Panc1 (cell line): ENCODE results near the gene KRTAP12-2. TPM values are rescaled to one million over a fixed set of nuclear protein-coding genes. Genes with fewer than 3 reads are reported as not detected.
A peak's percentile ranks its signal among the peaks of the same experiment; 100 is the strongest.

Experiments
- ATAC-seq: fragments of 200-7000 bp; cut with Tn5 transposase; 2 replicates; pipeline ENCODE4 v1.9.1; 2020; ENCODE audit warnings: mild to moderate bottlenecking, moderate library complexity
- BruUV-seq: library from RNA; stranded (reverse); fragments of 400-500 nt; replicated peaks from 2 replicates; lab custom pipeline; 2021; lab: Mats Ljungman, UMichigan
- CTCF ChIA-PET: fragments of 300-600 bp; sonication (Branson Sonifier 250); formaldehyde crosslinking; loops from one replicate; lab custom pipeline; 2022; ENCODE audit warnings: antibody characterized with exemption; lab: Charles Lee
- POLR2A ChIA-PET: fragments of 300-600 bp; sonication (Branson Sonifier 250); formaldehyde crosslinking; loops from one replicate; lab custom pipeline; 2022; ENCODE audit warnings: antibody characterized with exemption; lab: Charles Lee
- DNase-seq: peaks from one replicate; pipeline ENCODE4 v3.0.0-alpha.2; 2010; ENCODE audit warnings: low read depth, low spot score
- H3K27ac ChIP-seq: 2 replicates; pipeline ENCODE4 v1.5.1; 2011; ENCODE audit warnings: mild to moderate bottlenecking, low read length, inconsistent platforms
- H3K27me3 ChIP-seq: fragments of 200-500 bp; sonication (Bioruptor generic); 2 replicates; pipeline ENCODE4 v1.6.0; 2014; ENCODE audit warnings: low read length, inconsistent platforms; ENCODE audit not compliant: control insufficient read depth, insufficient read depth
- H3K36me3 ChIP-seq: fragments of 200-500 bp; sonication (Bioruptor generic); 2 replicates; pipeline ENCODE4 v1.5.1; 2014; ENCODE audit warnings: inconsistent platforms, mild to moderate bottlenecking, low read length, moderate library complexity; ENCODE audit not compliant: control insufficient read depth, insufficient read depth
- H3K4me1 ChIP-seq: 2 replicates; pipeline ENCODE4 v1.5.1; 2011; ENCODE audit warnings: inconsistent platforms, mild to moderate bottlenecking, low read length, moderate library complexity; ENCODE audit not compliant: control insufficient read depth, insufficient read depth
- H3K4me3 ChIP-seq, 2 experiments: 2 replicates each; pipeline ENCODE4 v1.5.1; 2011 to 2012; ENCODE audit warnings: low read depth in 2 of 2, low read length in 2 of 2, mild to moderate bottlenecking in 2 of 2, inconsistent platforms in 1 of 2, moderate library complexity in 1 of 2
- H3K9me3 ChIP-seq: fragments of 200-500 bp; sonication (Bioruptor generic); 2 replicates; pipeline ENCODE4 v1.5.1; 2014; ENCODE audit warnings: low read depth, mild to moderate bottlenecking, inconsistent platforms, low read length, moderate library complexity; ENCODE audit not compliant: control insufficient read depth, insufficient read depth
- POLR2AphosphoS5 ChIP-seq: IDR thresholded peaks from 2 replicates; pipeline ENCODE4 v1.6.1; 2012; ENCODE audit warnings: mild to moderate bottlenecking, low read depth, low read length, moderate library complexity
- SIN3A ChIP-seq: IDR thresholded peaks from 2 replicates; pipeline ENCODE4 v1.6.1; 2012; ENCODE audit warnings: low read depth, mild to moderate bottlenecking, low read length, moderate library complexity, borderline replicate concordance; ENCODE audit not compliant: insufficient read depth
- TCF7L2 ChIP-seq: IDR thresholded peaks from 2 replicates; pipeline ENCODE4 v1.6.1; 2011; ENCODE audit warnings: mild to moderate bottlenecking, low read depth, low read length, inconsistent platforms
- in situ Hi-C: cut with HindIII; loops from 2 replicates; pipeline ENCODE4 v1.10.0; 2016; ENCODE audit warnings: low sequenced_read_pairs, low pct_unique_long_range_greater_than_20kb
- intact Hi-C: fragments of 100-400 bp; cut with micrococcal nuclease; formaldehyde crosslinking; loops from one replicate; pipeline ENCODE4 v1.10.0; 2022; ENCODE audit not compliant: unreplicated experiment
- total RNA-seq: library from RNA; stranded (reverse); gene quantifications from one replicate; pipeline ENCODE4 v1.2.1, GENCODE V29; 2021; ENCODE audit not compliant: unreplicated experiment
- TF ChIP-seq, protein P1 (sequence below), 2 experiments: IDR thresholded peaks; 2 replicates each; pipeline ENCODE4 v1.6.1; 2011 to 2012; ENCODE audit warnings: low read depth in 2 of 2, control low read depth in 1 of 2, low read length in 1 of 2, mild to moderate bottlenecking in 1 of 2, moderate library complexity in 1 of 2; ENCODE audit not compliant: insufficient read depth in 1 of 2
- TF ChIP-seq, protein P2 (sequence below): fragments of 450-650 bp; IDR thresholded peaks from 2 replicates; pipeline ENCODE4 v1.5.1; 2017; ENCODE audit warnings: mild to moderate bottlenecking

Gene KRTAP12-2
- total RNA-seq, 1 experiment from 2014 or later = not detected

DNA sequence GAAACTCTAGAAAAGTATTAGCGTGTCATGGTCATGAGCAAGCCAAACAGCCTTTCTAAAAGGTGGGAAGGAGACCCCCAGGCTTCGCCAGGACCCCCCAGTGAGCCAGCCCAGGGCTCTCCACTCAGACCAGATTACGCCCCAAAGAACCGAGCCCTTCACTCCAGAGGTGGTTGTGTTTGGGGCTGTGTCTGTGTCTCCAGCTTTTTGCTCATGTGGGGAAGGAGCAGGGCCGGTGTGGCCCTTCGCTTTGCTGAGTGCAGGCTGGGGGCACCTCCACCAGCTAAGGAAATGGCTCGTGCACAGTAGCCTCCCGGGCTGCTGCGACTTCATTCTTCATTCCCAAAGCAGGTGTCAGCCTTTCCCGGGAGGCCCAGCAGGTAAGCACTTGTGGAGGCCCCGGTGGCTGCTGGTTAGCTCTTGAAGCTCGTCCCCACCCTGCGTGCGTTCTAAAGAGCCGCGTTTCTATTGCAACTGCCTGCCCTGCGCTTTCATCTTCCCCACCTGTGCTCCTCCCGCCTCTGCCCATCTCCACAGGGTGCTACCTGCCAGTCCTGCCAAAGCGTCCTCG lies 44.1 kb upstream of the KRTAP12-2 start:
- POLR2A ChIA-PET = no interaction called here
- Histone ChIP-seq H3K27me3 (no peaks in the 10 kb centered on the region), H3K4me3 (no peak overlapping the region), H3K27ac (no peak overlapping the region), H3K36me3 (no peaks in the 10 kb centered on the region), H3K4me1 (no peaks in the 10 kb centered on the region; the same call in none of the 2 replicates), H3K9me3 (no peaks in the 10 kb centered on the region)
- in situ Hi-C loops = no loop called here
- no TSS peak for BruUV-seq
- intact Hi-C loops = no loop called here
- no peak for DNase-seq
- CTCF ChIA-PET = no interaction called here
- 0 out of 2 replicates have a peak, but pooled peaks have one; percentile 27 for ATAC-seq
- TF ChIP-seq, protein P1, sequence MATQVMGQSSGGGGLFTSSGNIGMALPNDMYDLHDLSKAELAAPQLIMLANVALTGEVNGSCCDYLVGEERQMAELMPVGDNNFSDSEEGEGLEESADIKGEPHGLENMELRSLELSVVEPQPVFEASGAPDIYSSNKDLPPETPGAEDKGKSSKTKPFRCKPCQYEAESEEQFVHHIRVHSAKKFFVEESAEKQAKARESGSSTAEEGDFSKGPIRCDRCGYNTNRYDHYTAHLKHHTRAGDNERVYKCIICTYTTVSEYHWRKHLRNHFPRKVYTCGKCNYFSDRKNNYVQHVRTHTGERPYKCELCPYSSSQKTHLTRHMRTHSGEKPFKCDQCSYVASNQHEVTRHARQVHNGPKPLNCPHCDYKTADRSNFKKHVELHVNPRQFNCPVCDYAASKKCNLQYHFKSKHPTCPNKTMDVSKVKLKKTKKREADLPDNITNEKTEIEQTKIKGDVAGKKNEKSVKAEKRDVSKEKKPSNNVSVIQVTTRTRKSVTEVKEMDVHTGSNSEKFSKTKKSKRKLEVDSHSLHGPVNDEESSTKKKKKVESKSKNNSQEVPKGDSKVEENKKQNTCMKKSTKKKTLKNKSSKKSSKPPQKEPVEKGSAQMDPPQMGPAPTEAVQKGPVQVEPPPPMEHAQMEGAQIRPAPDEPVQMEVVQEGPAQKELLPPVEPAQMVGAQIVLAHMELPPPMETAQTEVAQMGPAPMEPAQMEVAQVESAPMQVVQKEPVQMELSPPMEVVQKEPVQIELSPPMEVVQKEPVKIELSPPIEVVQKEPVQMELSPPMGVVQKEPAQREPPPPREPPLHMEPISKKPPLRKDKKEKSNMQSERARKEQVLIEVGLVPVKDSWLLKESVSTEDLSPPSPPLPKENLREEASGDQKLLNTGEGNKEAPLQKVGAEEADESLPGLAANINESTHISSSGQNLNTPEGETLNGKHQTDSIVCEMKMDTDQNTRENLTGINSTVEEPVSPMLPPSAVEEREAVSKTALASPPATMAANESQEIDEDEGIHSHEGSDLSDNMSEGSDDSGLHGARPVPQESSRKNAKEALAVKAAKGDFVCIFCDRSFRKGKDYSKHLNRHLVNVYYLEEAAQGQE (IDR thresholded peaks at IDR 0.05; ENCODE audit: insufficient read depth in 1 of 2, low read depth in 2 of 2, low read length in 1 of 2) = no peak
- TF ChIP-seq TCF7L2 = no peak
- no peak for TF ChIP-seq POLR2AphosphoS5
- TF ChIP-seq SIN3A = no peak
- TF ChIP-seq, protein P2, sequence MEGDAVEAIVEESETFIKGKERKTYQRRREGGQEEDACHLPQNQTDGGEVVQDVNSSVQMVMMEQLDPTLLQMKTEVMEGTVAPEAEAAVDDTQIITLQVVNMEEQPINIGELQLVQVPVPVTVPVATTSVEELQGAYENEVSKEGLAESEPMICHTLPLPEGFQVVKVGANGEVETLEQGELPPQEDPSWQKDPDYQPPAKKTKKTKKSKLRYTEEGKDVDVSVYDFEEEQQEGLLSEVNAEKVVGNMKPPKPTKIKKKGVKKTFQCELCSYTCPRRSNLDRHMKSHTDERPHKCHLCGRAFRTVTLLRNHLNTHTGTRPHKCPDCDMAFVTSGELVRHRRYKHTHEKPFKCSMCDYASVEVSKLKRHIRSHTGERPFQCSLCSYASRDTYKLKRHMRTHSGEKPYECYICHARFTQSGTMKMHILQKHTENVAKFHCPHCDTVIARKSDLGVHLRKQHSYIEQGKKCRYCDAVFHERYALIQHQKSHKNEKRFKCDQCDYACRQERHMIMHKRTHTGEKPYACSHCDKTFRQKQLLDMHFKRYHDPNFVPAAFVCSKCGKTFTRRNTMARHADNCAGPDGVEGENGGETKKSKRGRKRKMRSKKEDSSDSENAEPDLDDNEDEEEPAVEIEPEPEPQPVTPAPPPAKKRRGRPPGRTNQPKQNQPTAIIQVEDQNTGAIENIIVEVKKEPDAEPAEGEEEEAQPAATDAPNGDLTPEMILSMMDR = no peak

DNA sequence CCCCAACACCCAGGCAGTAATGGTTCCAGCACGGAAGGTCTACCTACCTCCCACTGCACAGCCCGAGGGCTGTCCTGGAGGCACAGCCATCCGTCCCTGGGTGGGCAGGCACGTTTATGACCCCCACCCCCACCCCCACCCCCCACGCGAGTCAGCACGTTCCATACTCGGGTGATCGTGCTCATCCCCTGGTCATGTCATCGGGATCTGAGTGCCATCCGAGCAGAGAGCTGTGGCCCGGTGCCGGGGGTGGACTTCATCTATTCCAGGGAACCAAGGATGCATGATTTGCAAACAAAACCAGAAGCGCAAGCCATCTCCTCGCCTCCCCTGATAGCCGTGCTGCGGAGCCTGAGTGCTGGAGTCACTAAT lies 43.6 kb upstream of the KRTAP12-2 start:
- BruUV-seq = no TSS peak
- ATAC-seq (no peak), DNase-seq (no peak)
- in situ Hi-C loops = no loop called here
- TF ChIP-seq TCF7L2 (no peak), POLR2AphosphoS5 (no peak), SIN3A (no peak)
- TF ChIP-seq, protein P2 = no peak
- TF ChIP-seq, protein P1 (IDR thresholded peaks at IDR 0.05; ENCODE audit: insufficient read depth in 1 of 2, low read depth in 2 of 2, low read length in 1 of 2) = no peak
- no peaks in the 10 kb centered on the region for H3K36me3 ChIP-seq
- H3K4me3 ChIP-seq = no peak overlapping the region
- no peaks in the 10 kb centered on the region for H3K9me3 ChIP-seq
- CTCF ChIA-PET = interaction anchor here (0.7 kb wide), 1 partner anchor 15 kb away, joined by 3 read pairs; no protein-coding TSS in a partner anchor
- intact Hi-C loops = no loop called here
- H3K27ac ChIP-seq = no peak overlapping the region
- no peaks in the 10 kb centered on the region for H3K27me3 ChIP-seq
- no peaks in the 10 kb centered on the region; the same call in none of the 2 replicates for H3K4me1 ChIP-seq
- POLR2A ChIA-PET = no interaction called here
